ENCODE results near the gene NDUFS8. TPM values are rescaled to one million over a fixed set of nuclear protein-coding genes. Genes with fewer than 3 reads are reported as not detected.

Gene NDUFS8
- total and polyA plus RNA-seq, 2 of the 4 experiments (the other 2 are of a cell fraction) = 85.9 to 131 TPM

GRCh38 chr11:67996622-67997474, 33.6 kb upstream of the NDUFS8 start:
- no peak overlapping the region for H4K8ac ChIP-seq (ENCODE audit: low read depth in 2 of 2, low read length in 2 of 2)
- no peak overlapping the region for H3K4me3 ChIP-seq (ENCODE audit: insufficient read depth, low read depth, low read length)
- no peak overlapping the region for H2AK5ac ChIP-seq (ENCODE audit: low read depth, low read length)
- in situ Hi-C loops (cut with MboI; ENCODE audit: low sequenced_read_pairs) = no loop called here
- TF ChIP-seq RCOR1 (IDR thresholded peaks at IDR 0.05; ENCODE audit: insufficient replicate concordance, low read length) (no peak), NFE2L2 (IDR thresholded peaks at IDR 0.05; ENCODE audit: low read depth, low read length) (no peak), RAD21 (IDR thresholded peaks at IDR 0.05; ENCODE audit: low read length) (no peak), USF2 (IDR thresholded peaks at IDR 0.05; ENCODE audit: low read depth, low read length) (peak; percentile 80), MAZ (IDR thresholded peaks at IDR 0.05; ENCODE audit: borderline replicate concordance, low read depth, low read length) (no peak), BHLHE40 (IDR thresholded peaks at IDR 0.05; ENCODE audit: low read depth, low read length) (no peak), POLR2A (IDR thresholded peaks at IDR 0.05; ENCODE audit: low read depth, low read length) (no peak)
- no peaks in the 10 kb centered on the region for H4K20me1 ChIP-seq (ENCODE audit: insufficient read depth, low read length)
- ChIA-PET CTCF (no interaction called here), POLR2A (ENCODE audit: unreplicated experiment) (no interaction called here)
- H3K9me3 ChIP-seq (ENCODE audit: control insufficient read depth, insufficient read depth, low read length) = no peaks in the 10 kb centered on the region
- no peak overlapping the region for H3K4me2 ChIP-seq (ENCODE audit: low read depth, low read length)
- no peak overlapping the region for H2BK5ac ChIP-seq (ENCODE audit: low read depth, low read length, poor library complexity, severe bottlenecking)
- peak overlapping the region; percentile 66 for H2AFZ ChIP-seq (replicated peaks; ENCODE audit: low read length, poor library complexity)
- no peaks in the 10 kb centered on the region for H3K4me1 ChIP-seq (ENCODE audit: control insufficient read depth, insufficient read depth, low read length)
- no peak overlapping the region for H2BK15ac ChIP-seq (ENCODE audit: low read depth, low read length)
- BruUV-seq (replicated peaks) = no TSS peak
- H3K27me3 ChIP-seq (ENCODE audit: control insufficient read depth, insufficient read depth, low read length) = no peaks in the 10 kb centered on the region
- no peak overlapping the region for H3K9ac ChIP-seq (ENCODE audit: low read depth, low read length)
- H3K27ac ChIP-seq (ENCODE audit: insufficient read depth, low read length) = no peak overlapping the region
- no peaks in the 10 kb centered on the region; the same call in 1 of the 2 replicates for H3K9me1 ChIP-seq (ENCODE audit: insufficient read depth, low read length)
- no peak overlapping the region for H2BK120ac ChIP-seq (ENCODE audit: low read depth, low read length)
- 42% methylated on average over 29 of the region's 41 CpGs; no CpG with 5 or more reads in 1 of the 2 experiments for WGBS, 2 experiments (ENCODE audit: extremely low coverage in 2 of 2, insufficient read length in 1 of 2)
- no peak overlapping the region for H2BK20ac ChIP-seq (ENCODE audit: low read depth, low read length)
- H3K23ac ChIP-seq (ENCODE audit: low read depth, low read length) = no peak overlapping the region
- no peak overlapping the region for H3K18ac ChIP-seq (ENCODE audit: low read depth, low read length)
- H3K4ac ChIP-seq (ENCODE audit: low read depth, low read length) = no peak overlapping the region
- no peak overlapping the region for H3K56ac ChIP-seq (ENCODE audit: extremely low read depth, insufficient read depth, low read length)
- DNase-seq (no peak), ATAC-seq (ENCODE audit: low read depth) (peak; percentile 90)
- H2AK9ac ChIP-seq (replicated peaks; ENCODE audit: low read depth, low read length, poor library complexity) = peak overlapping the region; percentile 5
- no peak overlapping the region for H3K14ac ChIP-seq (replicated peaks; ENCODE audit: low read depth, low read length)
- H4K5ac ChIP-seq (ENCODE audit: low read depth, low read length) = no peak overlapping the region
- intact Hi-C loops (cut with micrococcal nuclease) = no loop called here
- H3K36me3 ChIP-seq (ENCODE audit: control insufficient read depth, insufficient read depth, low read length) = no peaks in the 10 kb centered on the region
- no peaks in the 10 kb centered on the region for H3K79me1 ChIP-seq (ENCODE audit: low read depth in 1 of 2, low read length in 2 of 2)
- no peak overlapping the region for H4K91ac ChIP-seq (ENCODE audit: insufficient read depth, low read depth, low read length)
- dilution Hi-C loops (cut with HindIII; ENCODE audit: low sequenced_read_pairs, unreplicated experiment) = no loop called here
